Measurements from ENCODE around the gene LYSMD4.

GRCh38 chr15:99683000-99683670 is 50.1 kb downstream of the LYSMD4 start:
- TF ChIP-seq MXD4 (CRISPR knock-in tag; IDR thresholded peaks at IDR 0.05; ENCODE audit: borderline replicate concordance) (no peak), CTCF (IDR thresholded peaks at IDR 0.05) (no peak), ELF4 (CRISPR knock-in tag; IDR thresholded peaks at IDR 0.05; ENCODE audit: low read depth) (no peak), JUN (CRISPR knock-in tag; IDR thresholded peaks at IDR 0.05) (no peak), JAZF1 (CRISPR knock-in tag; IDR thresholded peaks at IDR 0.05) (no peak), IRF1 (CRISPR knock-in tag; IDR thresholded peaks at IDR 0.05) (no peak), GRHL2 (CRISPR knock-in tag; IDR thresholded peaks at IDR 0.05; ENCODE audit: insufficient replicate concordance, severe bottlenecking) (no peak), E2F5 (CRISPR knock-in tag; IDR thresholded peaks at IDR 0.05) (no peak), USF1 (CRISPR knock-in tag; IDR thresholded peaks at IDR 0.05) (no peak), ERG (CRISPR knock-in tag; IDR thresholded peaks at IDR 0.05) (no peak), MAX (CRISPR knock-in tag; IDR thresholded peaks at IDR 0.05) (no peak), ZNF138 (CRISPR knock-in tag; conservative IDR thresholded peaks at IDR 0.05) (no peak)
